ENCODE data around the gene L3MBTL4.
"Not testable (repeated sequence)": the region's sequence is repeated elsewhere in the genome, so short reads cannot be mapped to it uniquely, and the experiment has no call there.

Gene L3MBTL4

GRCh38 chr18:6115710-6116109, 299.0 kb downstream of the L3MBTL4 start:
- H3K4me1 Mint-ChIP-seq, result peaks cover 2% of the 10 kb centered on the region
- H3K27ac Mint-ChIP-seq, result no peak overlapping the region
- no peaks in the 10 kb centered on the region for H3K36me3 Mint-ChIP-seq
- no peak for DNase-seq (ENCODE audit: low spot score in 2 of 2)
- H3K4me3 Mint-ChIP-seq, result no peak overlapping the region
- ATAC-seq (ENCODE audit: low read depth), result no peak
- H3K27me3 Mint-ChIP-seq, result no peaks in the 10 kb centered on the region
- H3K9me3 Mint-ChIP-seq, result peaks cover 5% of the 10 kb centered on the region

GRCh38 chr18:6113650-6114049, 301.1 kb downstream of the L3MBTL4 start:
- H3K27me3 Mint-ChIP-seq, result no peaks in the 10 kb centered on the region

GRCh38 chr18:6111726-6112125, 303.0 kb downstream of the L3MBTL4 start:
- Mint-ChIP-seq H3K4me1 (peaks cover 5% of the 10 kb centered on the region), H3K4me3 (no peak overlapping the region), H3K27me3 (no peaks in the 10 kb centered on the region), H3K27ac (no peak overlapping the region), H3K9me3 (peaks cover 7% of the 10 kb centered on the region), H3K36me3 (peaks cover 2% of the 10 kb centered on the region)
- no peak for ATAC-seq (ENCODE audit: low read depth)
- no peak for DNase-seq (ENCODE audit: low spot score in 2 of 2)

More at GRCh38 chr18:6113650-6114049, 301.1 kb downstream of the L3MBTL4 start:
- Mint-ChIP-seq H3K36me3 (peaks cover 2% of the 10 kb centered on the region), H3K27ac (no peak overlapping the region), H3K4me1 (peaks cover 5% of the 10 kb centered on the region), H3K9me3 (peaks cover 8% of the 10 kb centered on the region), H3K4me3 (no peak overlapping the region)
- ATAC-seq (ENCODE audit: low read depth) (no peak), DNase-seq (ENCODE audit: low spot score in 2 of 2) (no peak)

GRCh38 chr18:6109743-6110142, 305.0 kb downstream of the L3MBTL4 start:
- Mint-ChIP-seq H3K9me3 (peaks cover 4% of the 10 kb centered on the region), H3K36me3 (peaks cover 2% of the 10 kb centered on the region), H3K4me3 (no peak overlapping the region), H3K4me1 (peaks cover 3% of the 10 kb centered on the region), H3K27ac (no peak overlapping the region), H3K27me3 (no peaks in the 10 kb centered on the region)
- ATAC-seq (ENCODE audit: low read depth) (no peak), DNase-seq (ENCODE audit: low spot score in 2 of 2) (no peak)

GRCh38 chr18:6107794-6108193, 306.9 kb downstream of the L3MBTL4 start:
- Mint-ChIP-seq H3K27me3 (no peaks in the 10 kb centered on the region), H3K4me3 (no peak overlapping the region), H3K4me1 (peaks cover 3% of the 10 kb centered on the region)

GRCh38 chr18:6106091-6106685, 308.5 kb downstream of the L3MBTL4 start:
- H3K27me3 Mint-ChIP-seq, result no peaks in the 10 kb centered on the region
- H3K36me3 Mint-ChIP-seq, result peaks cover 2% of the 10 kb centered on the region
- no peak overlapping the region for H3K4me3 Mint-ChIP-seq
- ATAC-seq (ENCODE audit: low read depth), result no peak
- H3K27ac Mint-ChIP-seq, result no peak overlapping the region
- peaks cover 3% of the 10 kb centered on the region for H3K9me3 Mint-ChIP-seq
- peaks cover 3% of the 10 kb centered on the region for H3K4me1 Mint-ChIP-seq
- DNase-seq (ENCODE audit: low spot score in 2 of 2), result no peak

More at GRCh38 chr18:6107794-6108193, 306.9 kb downstream of the L3MBTL4 start:
- DNase-seq (ENCODE audit: low spot score in 2 of 2), result no peak
- no peak for ATAC-seq (ENCODE audit: low read depth)
- Mint-ChIP-seq H3K9me3 (peaks cover 3% of the 10 kb centered on the region), H3K27ac (no peak overlapping the region), H3K36me3 (peaks cover 2% of the 10 kb centered on the region)

GRCh38 chr18:6103741-6104140, 311.0 kb downstream of the L3MBTL4 start:
- Mint-ChIP-seq H3K4me1 (no peaks in the 10 kb centered on the region), H3K27me3 (no peaks in the 10 kb centered on the region), H3K27ac (no peak overlapping the region), H3K9me3 (peaks cover under 1% of the 10 kb centered on the region), H3K4me3 (no peak overlapping the region), H3K36me3 (no peaks in the 10 kb centered on the region)
- DNase-seq (ENCODE audit: low spot score in 2 of 2), result no peak
- ATAC-seq (ENCODE audit: low read depth), result no peak

GRCh38 chr18:6096730-6097129, 318.0 kb downstream of the L3MBTL4 start:
- no peaks in the 10 kb centered on the region for H3K36me3 Mint-ChIP-seq
- H3K4me3 Mint-ChIP-seq, result no peak overlapping the region
- DNase-seq (ENCODE audit: low spot score in 2 of 2) (no peak), ATAC-seq (ENCODE audit: low read depth) (no peak)
- no peak overlapping the region for H3K27ac Mint-ChIP-seq
- peaks cover 2% of the 10 kb centered on the region for H3K9me3 Mint-ChIP-seq
- no peaks in the 10 kb centered on the region for H3K4me1 Mint-ChIP-seq
- H3K27me3 Mint-ChIP-seq, result no peaks in the 10 kb centered on the region

- Mint-ChIP-seq H3K27me3 (no peaks in the 10 kb centered on the region), H3K36me3 (peaks cover 5% of the 10 kb centered on the region), H3K9me3 (peaks cover 5% of the 10 kb centered on the region), H3K4me1 (peaks cover 3% of the 10 kb centered on the region), H3K27ac (no peak overlapping the region), H3K4me3 (no peak overlapping the region)
- ATAC-seq (ENCODE audit: low read depth) (no peak), DNase-seq (ENCODE audit: low spot score in 2 of 2) (no peak)
Measured at GRCh38 chr18:6088432-6088831, 326.3 kb downstream of the L3MBTL4 start.

GRCh38 chr18:6086731-6087130, 328.0 kb downstream of the L3MBTL4 start:
- ATAC-seq (ENCODE audit: low read depth) (no peak), DNase-seq (ENCODE audit: low spot score in 2 of 2) (no peak)
- Mint-ChIP-seq H3K4me3 (no peak overlapping the region), H3K9me3 (peaks cover 5% of the 10 kb centered on the region), H3K36me3 (peaks cover 5% of the 10 kb centered on the region), H3K4me1 (peaks cover 3% of the 10 kb centered on the region), H3K27ac (no peak overlapping the region), H3K27me3 (no peaks in the 10 kb centered on the region)

- DNase-seq (ENCODE audit: low spot score in 2 of 2) (no peak), ATAC-seq (ENCODE audit: low read depth) (no peak)
- Mint-ChIP-seq H3K4me3 (no peak overlapping the region), H3K9me3 (no peaks in the 10 kb centered on the region), H3K4me1 (no peaks in the 10 kb centered on the region), H3K36me3 (no peaks in the 10 kb centered on the region), H3K27me3 (no peaks in the 10 kb centered on the region), H3K27ac (no peak overlapping the region)
Measured at GRCh38 chr18:6079406-6079805, 335.3 kb downstream of the L3MBTL4 start.

GRCh38 chr18:6078877-6079276, 335.8 kb downstream of the L3MBTL4 start:
- Mint-ChIP-seq H3K4me3 (no peak overlapping the region), H3K36me3 (no peaks in the 10 kb centered on the region), H3K27ac (no peak overlapping the region), H3K4me1 (no peaks in the 10 kb centered on the region), H3K9me3 (no peaks in the 10 kb centered on the region), H3K27me3 (no peaks in the 10 kb centered on the region)
- DNase-seq (ENCODE audit: low spot score in 2 of 2) (no peak), ATAC-seq (ENCODE audit: low read depth) (no peak)

- not testable (repeated sequence) for H3K4me1 Mint-ChIP-seq; H3K27ac Mint-ChIP-seq; H3K4me3 Mint-ChIP-seq; H3K27me3 Mint-ChIP-seq; H3K9me3 Mint-ChIP-seq; ATAC-seq (ENCODE audit: low read depth); DNase-seq (ENCODE audit: low spot score in 2 of 2); H3K36me3 Mint-ChIP-seq
Measured at GRCh38 chr18:6072423-6072822, 342.3 kb downstream of the L3MBTL4 start.

- DNase-seq (ENCODE audit: low spot score in 2 of 2) (no peak), ATAC-seq (ENCODE audit: low read depth) (no peak)
- no peaks in the 10 kb centered on the region for H3K36me3 Mint-ChIP-seq
- no peaks in the 10 kb centered on the region for H3K4me1 Mint-ChIP-seq
- H3K27me3 Mint-ChIP-seq, result no peaks in the 10 kb centered on the region
- H3K9me3 Mint-ChIP-seq, result peaks cover 3% of the 10 kb centered on the region
- H3K27ac Mint-ChIP-seq, result no peak overlapping the region
- no peak overlapping the region for H3K4me3 Mint-ChIP-seq
Measured at GRCh38 chr18:6069539-6069938, 345.2 kb downstream of the L3MBTL4 start.

- Mint-ChIP-seq H3K27me3 (no peaks in the 10 kb centered on the region), H3K36me3 (no peaks in the 10 kb centered on the region), H3K9me3 (peaks cover 3% of the 10 kb centered on the region), H3K27ac (no peak overlapping the region), H3K4me1 (no peaks in the 10 kb centered on the region), H3K4me3 (no peak overlapping the region)
- no peak for ATAC-seq (ENCODE audit: low read depth)
- no peak for DNase-seq (ENCODE audit: low spot score in 2 of 2)
Measured at GRCh38 chr18:6069103-6069502, 345.6 kb downstream of the L3MBTL4 start.
